Activated gamma-delta T cell treated with Interleukin-2 at 50 U/mL for 16 hours (primary cell): ENCODE results near the gene COBL.

Experiments
- DNase-seq: peaks from one replicate; pipeline ENCODE4 v3.0.0-alpha.2; 2020

The COBL gene

GRCh38 chr7:51316666-51317581, at the start of gene COBL:
TSS of gene COBL (minus strand) at chr7:51316809. CDS start at chr7:51316633, 176 bp downstream.
- DNase-seq = no peak

GRCh38 chr7:51366172-51366728, 49.6 kb upstream of the COBL start:
- DNase-seq = no peak

- DNase-seq = no peak
Measured at GRCh38 chr7:51357821-51358220, 41.2 kb upstream of the COBL start.

- no peak for DNase-seq
Measured at GRCh38 chr7:51356849-51357516, 40.4 kb upstream of the COBL start.

- DNase-seq = no peak
Measured at GRCh38 chr7:51354897-51355296, 38.3 kb upstream of the COBL start.

- DNase-seq = no peak
Measured at GRCh38 chr7:51354434-51354833, 37.8 kb upstream of the COBL start.

GRCh38 chr7:51352174-51353100, 35.8 kb upstream of the COBL start:
- DNase-seq = no peak

- DNase-seq = no peak
Measured at GRCh38 chr7:51351661-51352060, 35.1 kb upstream of the COBL start.

GRCh38 chr7:51350546-51350896, 33.9 kb upstream of the COBL start:
- DNase-seq = no peak

GRCh38 chr7:51349820-51350545, 33.4 kb upstream of the COBL start:
- no peak for DNase-seq

GRCh38 chr7:51346126-51346525, 29.5 kb upstream of the COBL start:
- DNase-seq = no peak

GRCh38 chr7:51344406-51345138, 28.0 kb upstream of the COBL start:
- no peak for DNase-seq

- DNase-seq = no peak
Measured at GRCh38 chr7:51340936-51341335, 24.3 kb upstream of the COBL start.

- no peak for DNase-seq
Measured at GRCh38 chr7:51340029-51340838, 23.6 kb upstream of the COBL start.

- DNase-seq = no peak
Measured at GRCh38 chr7:51335057-51335456, 18.4 kb upstream of the COBL start.

GRCh38 chr7:51329696-51330263, 13.2 kb upstream of the COBL start:
- DNase-seq = no peak

- no peak for DNase-seq
Measured at GRCh38 chr7:51328351-51328801, 11.8 kb upstream of the COBL start.

- no peak for DNase-seq
Measured at GRCh38 chr7:51327287-51327717, 10.7 kb upstream of the COBL start.

GRCh38 chr7:51326656-51327286, 10.2 kb upstream of the COBL start:
- DNase-seq = no peak

GRCh38 chr7:51325908-51326307, 9.3 kb upstream of the COBL start:
- DNase-seq = no peak
